GM18870 (cell line): ENCODE measurements around the gene AMIGO1.

Experiments used
- ATAC-seq: cut with Tn5 transposase; IDR thresholded peaks from one replicate; pipeline ENCODE4 v1.9.1; 2021; ENCODE audit warnings: moderate library complexity; ENCODE audit not compliant: unreplicated experiment

AMIGO1 gene

DNA sequence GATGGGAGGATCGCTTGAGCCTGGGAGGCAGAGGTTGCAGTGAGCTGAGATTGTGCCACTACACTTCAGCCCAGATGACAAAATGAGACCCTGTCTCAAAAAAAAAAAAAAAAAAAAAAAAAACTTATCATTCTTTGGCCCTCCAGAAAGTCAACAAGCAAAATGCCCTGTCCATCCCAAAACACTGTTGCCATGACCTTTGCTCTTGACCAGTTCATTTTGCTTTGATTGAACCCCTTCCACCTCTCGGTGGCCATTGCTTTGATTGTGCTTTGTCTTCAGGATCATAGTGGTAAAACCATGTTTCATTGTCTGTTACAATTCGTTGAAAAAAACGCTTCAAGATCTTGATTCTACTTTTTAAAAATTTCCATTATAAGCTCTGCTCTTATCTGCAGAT, 51.7 kb downstream of the AMIGO1 start:
- ATAC-seq = no peak

DNA sequence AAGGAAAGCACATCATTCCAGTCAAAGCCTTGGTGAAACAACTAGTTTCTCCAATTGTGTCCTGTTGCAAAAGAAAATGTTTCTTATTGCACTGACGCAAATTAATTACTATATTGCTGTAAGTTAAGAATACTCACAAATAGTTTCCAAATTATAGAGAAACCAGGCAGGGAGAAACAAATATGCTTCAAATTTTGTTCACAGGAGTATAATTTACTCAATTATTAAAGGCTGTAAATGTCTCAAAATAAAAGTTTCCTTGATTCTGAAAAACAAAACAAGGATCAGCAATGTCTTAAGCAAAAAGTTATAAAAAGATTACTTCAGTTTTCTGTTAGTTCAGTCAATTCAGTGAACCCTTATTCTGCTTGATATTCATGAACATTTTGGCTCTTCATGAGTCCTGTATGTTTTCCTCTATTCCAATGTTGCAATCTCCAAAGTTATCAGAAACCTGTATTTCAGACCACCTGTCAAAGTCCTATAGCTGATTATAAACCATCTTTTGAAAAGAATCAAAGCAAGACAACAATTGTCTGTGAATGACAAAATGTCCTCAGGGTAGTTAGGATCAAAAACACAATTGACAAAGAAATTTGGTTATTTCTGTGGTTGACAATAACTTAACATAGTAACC, 54.9 kb downstream of the AMIGO1 start:
- ATAC-seq = no peak
